Adrenal gland (tissue), 12 donors: ENCODE results near the gene MRPL21. TPM values are rescaled to one million over a fixed set of nuclear protein-coding genes. Genes with fewer than 3 reads are reported as not detected.

Source experiments
- DNase-seq, 7 donors: peaks; one replicate each; pipeline ENCODE4 v3.0.0-alpha.2; 2019 to 2020
- H3K27ac ChIP-seq, 5 donors: fragments of 200-600 bp; sonication (generic) in 4 of 5; 1 replicate in 3 of 5; 2 replicates in 2 of 5; pipeline versions ENCODE4 v1.5.1 to v1.8.0; 2016 to 2020; ENCODE audit warnings: mild to moderate bottlenecking in 1 of 5
- H3K27me3 ChIP-seq: fragments of 200-600 bp; 2 replicates; pipeline ENCODE4 v1.8.0; 2021
- H3K36me3 ChIP-seq, 2 donors: fragments of 200-600 bp; replicated peaks in 1 of 2; 1 replicate in 1 of 2; 2 replicates in 1 of 2; pipeline versions ENCODE4 v1.5.1 to v1.8.0; 2018 to 2022
- H3K4me1 ChIP-seq, 2 donors: fragments of 200-600 bp; replicated peaks in 1 of 2; 1 replicate in 1 of 2; 2 replicates in 1 of 2; pipeline versions ENCODE4 v1.5.1 to v1.8.0; 2018 to 2021
- H3K4me3 ChIP-seq, 4 donors: fragments of 200-600 bp; sonication (generic) in 3 of 4; one replicate each; pipeline ENCODE4 v1.5.1; 2016 to 2018
- H3K9me3 ChIP-seq, 3 donors: fragments of 200-600 bp; sonication (generic) in 1 of 3; replicated peaks in 1 of 3; 1 replicate in 2 of 3; 2 replicates in 1 of 3; pipeline versions ENCODE4 v1.5.1 to v1.8.0; 2016 to 2021
- CTCF ChIP-seq, 6 experiments: fragments of 450-650 bp in 4 of 6; fragments of 200-600 bp in 2 of 6; sonication (generic) in 1 of 6; IDR thresholded peaks; 1 replicate in 5 of 6; 2 replicates in 1 of 6; pipeline versions ENCODE4 v1.5.1 to v1.8.0; 2016 to 2021; ENCODE audit warnings: antibody characterized with exemption in 6 of 6, mild to moderate bottlenecking in 2 of 6, moderate library complexity in 1 of 6
- POLR2A ChIP-seq, 2 donors: fragments of 450-650 bp; IDR thresholded peaks; one replicate each; pipeline ENCODE4 v1.6.1; 2017; ENCODE audit warnings: antibody characterized with exemption in 2 of 2, mild to moderate bottlenecking in 2 of 2, moderate library complexity in 1 of 2
- WGBS, 4 donors: extraction: QIAGEN DNeasy Blood & Tissue Kit in 2 of 4; methylation state at CpG; one replicate each; pipeline versions ENCODE4 v1.1.5 to v1.1.7; 2013 to 2017; 5-methylcytosine and 5-hydroxymethylcytosine counted together
- intact Hi-C, 2 donors: fragments of 100-400 bp; cut with DNase I; formaldehyde crosslinking; loops; one replicate each; pipeline versions ENCODE4 v1.14.1 to v1.15.0; 2022 to 2023
- polyA plus RNA-seq, 3 donors: library from polyadenylated mRNA; stranded (reverse); fragments of 200-250 nt in 2 of 3; fragments of 350-450 nt in 1 of 3; fragmentation: Illumina TruSeq in 1 of 3; extraction: RNeasy Lipid Tissue Mini Kit (QIAGEN cat#74804) in 1 of 3; gene quantifications; one replicate each; pipeline ENCODE4 v1.2.3, GENCODE V29; 2013 to 2014
- total RNA-seq, 9 donors: library from RNA; depleted of rRNA in 4 of 9; stranded (reverse); fragments of >200 nt in 4 of 9; fragments of 120-200 nt in 1 of 9; fragmentation: NEBNext Ultra II Directional in 1 of 9; extraction: Animal tissue kit (Norgen Biotek cat#: 25700) in 1 of 9; gene quantifications; one replicate each; pipeline versions ENCODE4 v1.1.0 to v1.2.4, GENCODE V29; 2013 to 2023
- donor health status: healthy with polysubstance abuse.
- donor health status: Bipolar disorder and iron deficiency.
- donor health status: DM: yes; HTN: yes; CAD: no.
- donor health status: DM: no; HTN: no; CAD: no.
- donor health status: DM: no; HTN: no; CAD: no.
- donor health status: DM: yes; HTN: yes; CAD: no.

MRPL21 gene
- total and polyA plus RNA-seq, 12 donors, result 31.1 to 77.8 (median 47.4) TPM

- peaks cover 0 to 10% of the 10 kb centered on the region in 2 donors for H3K4me1 ChIP-seq
- TF ChIP-seq CTCF (IDR thresholded peaks at IDR 0.05) (no peak), POLR2A (IDR thresholded peaks at IDR 0.05) (no peak)
- no peak overlapping the region for H3K4me3 ChIP-seq
- WGBS, 4 donors, result 94 to 100% (median 95%) methylated on average over 3 to 7 of the region's 7 CpGs
- no peaks in the 10 kb centered on the region for H3K9me3 ChIP-seq
- H3K27me3 ChIP-seq, result no peaks in the 10 kb centered on the region
- intact Hi-C loops, result loop anchor here in 1 of 2 donors (10.0 kb wide), 1 partner anchor 152 kb away; no protein-coding TSS in a partner anchor
- peaks cover 0 to 70% of the 10 kb centered on the region in 2 donors for H3K36me3 ChIP-seq
- no peak overlapping the region for H3K27ac ChIP-seq
- no peak for DNase-seq
These were observed 28.7 kb upstream of the MRPL21 start for GRCh38 chr11:68932358-68932757.

GRCh38 chr11:68931911-68932310, 28.3 kb upstream of the MRPL21 start:
- no peak for TF ChIP-seq POLR2A (IDR thresholded peaks at IDR 0.05)
- no peak for TF ChIP-seq CTCF (IDR thresholded peaks at IDR 0.05)
- intact Hi-C loops, result loop anchor here in 1 of 2 donors (10.0 kb wide), 1 partner anchor 153 kb away; no protein-coding TSS in a partner anchor
- no peaks in the 10 kb centered on the region for H3K27me3 ChIP-seq
- no peak for DNase-seq
- H3K27ac ChIP-seq, result no peak overlapping the region
- H3K4me1 ChIP-seq, result peaks cover 0 to 10% of the 10 kb centered on the region in 2 donors
- no peaks in the 10 kb centered on the region for H3K9me3 ChIP-seq
- H3K36me3 ChIP-seq, result peaks cover 0 to 66% of the 10 kb centered on the region in 2 donors
- 88 to 93% (median 91%) methylated on average over 17 of the region's 17 CpGs for WGBS, 4 donors
- no peak overlapping the region for H3K4me3 ChIP-seq

- peaks cover 0 to 5% (median 0%) of the 10 kb centered on the region in 3 donors for H3K9me3 ChIP-seq
- peaks cover 0 to 10% of the 10 kb centered on the region in 2 donors for H3K4me1 ChIP-seq
- DNase-seq, result no peak
- WGBS, 4 donors, result 91 to 94% (median 93%) methylated on average over 17 to 21 of the region's 21 CpGs; no CpG with 5 or more reads in 1 of the 4 donors
- no peak overlapping the region for H3K4me3 ChIP-seq
- TF ChIP-seq CTCF (IDR thresholded peaks at IDR 0.05) (no peak), POLR2A (IDR thresholded peaks at IDR 0.05) (no peak)
- intact Hi-C loops, result loop anchor here in 1 of 2 donors (10.0 kb wide), 1 partner anchor 154 kb away; no protein-coding TSS in a partner anchor
- no peaks in the 10 kb centered on the region for H3K27me3 ChIP-seq
- peaks cover 0 to 65% of the 10 kb centered on the region in 2 donors for H3K36me3 ChIP-seq
- no peak overlapping the region for H3K27ac ChIP-seq
These were observed 27.6 kb upstream of the MRPL21 start for GRCh38 chr11:68930991-68931855.
